HepG2 (cell line): ENCODE results near the gene DRAP1. TPM values are rescaled to one million over a fixed set of nuclear protein-coding genes. Genes with fewer than 3 reads are reported as not detected.
A peak's percentile ranks its signal among the peaks of the same experiment; 100 is the strongest.

Experiments
- ATAC-seq: fragments of 200-7000 bp; cut with Tn5 transposase; 3 replicates; pipeline ENCODE4 v1.9.1; 2020; ENCODE audit warnings: mild to moderate bottlenecking, moderate library complexity
- BruUV-seq: library from RNA; stranded (reverse); fragments of 400-500 nt; replicated peaks from 2 replicates; lab custom pipeline; 2021; lab: Mats Ljungman, UMichigan
- CTCF ChIA-PET: fragments of 300-600 bp; formaldehyde crosslinking; extraction: SDS; loops from one replicate; lab custom pipeline; 2021; ENCODE audit warnings: low total read pairs, inconsistent platforms, low intra/inter-chr PET ratio; lab: Yijun Ruan, JAX
- POLR2A ChIA-PET: fragments of 350-600 bp; sonication (Branson Sonifier 250); formaldehyde crosslinking; loops from one replicate; lab custom pipeline; 2020; ENCODE audit warnings: antibody characterized with exemption, inconsistent platforms; lab: Yijun Ruan, JAX
- DNase-seq: peaks from one replicate; pipeline ENCODE4 v3.0.0-alpha.2; 2015; ENCODE audit warnings: low spot score
- FAIRE-seq: peaks from 3 replicates; lab custom pipeline; 2011; peaks lifted over from hg19 to GRCh38; lab: Jason Lieb, UNC
- H2AFZ ChIP-seq: one replicate; pipeline ENCODE4 v1.6.1; 2011; ENCODE audit warnings: low read length, inconsistent platforms
- H3K27ac ChIP-seq: fragments of 300-600 bp; 3 replicates; pipeline ENCODE4 v1.8.0; 2011; ENCODE audit warnings: mixed run types, mild to moderate bottlenecking, mixed read lengths, low read length, inconsistent platforms; ENCODE audit not compliant: insufficient read depth; ENCODE audit errors: extremely low read length
- H3K27me3 ChIP-seq, 2 experiments: fragments of 200-600 bp in 1 of 2; 2 replicates in 1 of 2; 3 replicates in 1 of 2; pipeline versions ENCODE4 v1.6.0 to v1.8.0; 2011; ENCODE audit warnings: low read length in 2 of 2, mild to moderate bottlenecking in 2 of 2, moderate library complexity in 2 of 2, inconsistent platforms in 1 of 2; ENCODE audit not compliant: insufficient read depth in 2 of 2, control insufficient read depth in 1 of 2
- H3K36me3 ChIP-seq, 2 experiments: fragments of 200-600 bp in 1 of 2; replicated peaks in 1 of 2; 2 replicates in 1 of 2; 3 replicates in 1 of 2; pipeline versions ENCODE4 v1.5.1 to v1.8.0; 2011; ENCODE audit warnings: low read length in 2 of 2, inconsistent platforms in 1 of 2; ENCODE audit not compliant: insufficient read depth in 2 of 2, control insufficient read depth in 1 of 2
- H3K4me1 ChIP-seq: 2 replicates; pipeline ENCODE4 v1.5.1; 2012; ENCODE audit warnings: low read length, inconsistent platforms; ENCODE audit not compliant: insufficient read depth
- H3K4me2 ChIP-seq: 2 replicates; pipeline ENCODE4 v1.6.0; 2011; ENCODE audit warnings: low read depth, low read length, inconsistent platforms
- H3K4me3 ChIP-seq, 3 experiments: fragments of 200-600 bp in 1 of 3; sonication (generic), shearing (Covaris generic) in 1 of 3; replicated peaks in 1 of 3; 2 replicates each; pipeline ENCODE4 v1.5.1; 2011 to 2016; ENCODE audit warnings: low read length in 3 of 3, inconsistent platforms in 2 of 3, low read depth in 2 of 3, mild to moderate bottlenecking in 2 of 3, control low read depth in 1 of 3, mixed read lengths in 1 of 3; ENCODE audit not compliant: insufficient read depth in 1 of 3
- H3K79me2 ChIP-seq: one replicate; pipeline ENCODE4 v1.6.1; 2011; ENCODE audit warnings: low read length, inconsistent platforms; ENCODE audit not compliant: insufficient read depth
- H3K9ac ChIP-seq: 2 replicates; pipeline ENCODE4 v1.6.0; 2011; ENCODE audit warnings: mild to moderate bottlenecking, low read depth, low read length, inconsistent platforms; ENCODE audit not compliant: insufficient read depth
- H3K9me3 ChIP-seq: 2 replicates; pipeline ENCODE4 v1.5.1; 2012; ENCODE audit warnings: mild to moderate bottlenecking, low read length
- H4K20me1 ChIP-seq: 2 replicates; pipeline ENCODE4 v1.6.0; 2011; ENCODE audit warnings: inconsistent platforms, mild to moderate bottlenecking, low read length, moderate library complexity; ENCODE audit not compliant: insufficient read depth
- ZNF687 ChIP-seq: sonication (generic); formaldehyde crosslinking; IDR thresholded peaks from 2 replicates; pipeline ENCODE4 v1.5.1; 2020; ENCODE audit warnings: mild to moderate bottlenecking, missing genetic modification reagents, moderate library complexity
- WGBS: methylation state at CpG from one replicate; pipeline ENCODE4 v1.1.6; 2017; ENCODE audit warnings: low lambda C conversion rate; 5-methylcytosine and 5-hydroxymethylcytosine counted together
- in situ Hi-C: cut with HindIII; loops from 2 replicates; pipeline ENCODE4 v1.10.0; 2017; ENCODE audit warnings: low pct_unique_long_range_greater_than_20kb; ENCODE audit not compliant: extremely low pct_ligation_motif_present
- intact Hi-C: fragments of 100-400 bp; cut with micrococcal nuclease; formaldehyde crosslinking; loops from one replicate; pipeline ENCODE4 v1.10.0; 2022; ENCODE audit not compliant: unreplicated experiment
- polyA plus RNA-seq, 8 experiments: library from polyadenylated mRNA; depleted of rRNA in 3 of 8; stranded (reverse) in 7 of 8; unstranded in 1 of 8; fragments of >200 nt; fragmentation: Illumina TruSeq in 4 of 8; extraction: Trizol in 4 of 8; gene quantifications; 2 replicates each; pipeline versions ENCODE4 v1.2.1 to v1.2.3, GENCODE V29; 2011 to 2016; ENCODE audit warnings: low read depth in 4 of 8, missing spikeins in 1 of 8, mixed read lengths in 1 of 8; ENCODE audit not compliant: insufficient read depth in 1 of 8
- total RNA-seq, 5 experiments: library from RNA; depleted of rRNA; stranded (reverse); fragments of >200 nt; fragmentation: Illumina TruSeq; extraction: Trizol; gene quantifications; 2 replicates each; pipeline ENCODE4 v1.2.3, GENCODE V29; 2016; ENCODE audit warnings: low read depth in 1 of 5
- TF ChIP-seq, protein P1 (sequence below): sonication (generic); formaldehyde crosslinking; IDR thresholded peaks from 2 replicates; pipeline ENCODE4 v1.5.0; 2020; ENCODE audit warnings: mild to moderate bottlenecking, missing genetic modification reagents
- TF ChIP-seq, protein P2 (sequence below): sonication (generic); formaldehyde crosslinking; IDR thresholded peaks from 2 replicates; pipeline ENCODE4; 2020; ENCODE audit warnings: missing genetic modification reagents, mild to moderate bottlenecking, borderline replicate concordance

DRAP1 gene
- total and polyA plus RNA-seq, 2 of the 13 experiments (the other 11 are each of a cell fraction or from before 2014, with no cell fraction given): 46.8 to 52.3 TPM

DNA sequence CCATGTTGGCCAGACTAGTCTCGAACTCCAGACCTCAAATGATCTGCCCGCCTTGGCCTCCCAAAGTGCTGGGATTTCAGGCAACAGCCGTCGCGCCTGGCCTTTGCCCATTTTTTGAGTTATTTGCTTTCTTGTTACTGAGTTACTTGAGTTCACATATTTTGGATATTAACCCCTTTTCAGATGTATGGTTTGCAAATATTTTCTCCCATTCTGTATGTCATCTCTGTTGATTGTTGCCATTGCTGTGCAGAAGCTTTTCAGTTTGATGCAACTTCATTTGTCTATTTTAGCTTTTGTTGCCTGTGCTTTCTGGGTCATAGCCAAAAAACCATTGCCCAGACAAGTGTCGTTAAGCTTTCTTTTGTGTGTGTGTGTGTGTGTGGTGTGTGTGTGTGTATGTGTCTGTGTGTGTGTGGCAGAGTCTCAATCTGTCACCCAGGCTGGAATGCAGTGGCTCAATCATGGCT, 32.9 kb downstream of the DRAP1 start (continued):
- TF ChIP-seq, protein P1, sequence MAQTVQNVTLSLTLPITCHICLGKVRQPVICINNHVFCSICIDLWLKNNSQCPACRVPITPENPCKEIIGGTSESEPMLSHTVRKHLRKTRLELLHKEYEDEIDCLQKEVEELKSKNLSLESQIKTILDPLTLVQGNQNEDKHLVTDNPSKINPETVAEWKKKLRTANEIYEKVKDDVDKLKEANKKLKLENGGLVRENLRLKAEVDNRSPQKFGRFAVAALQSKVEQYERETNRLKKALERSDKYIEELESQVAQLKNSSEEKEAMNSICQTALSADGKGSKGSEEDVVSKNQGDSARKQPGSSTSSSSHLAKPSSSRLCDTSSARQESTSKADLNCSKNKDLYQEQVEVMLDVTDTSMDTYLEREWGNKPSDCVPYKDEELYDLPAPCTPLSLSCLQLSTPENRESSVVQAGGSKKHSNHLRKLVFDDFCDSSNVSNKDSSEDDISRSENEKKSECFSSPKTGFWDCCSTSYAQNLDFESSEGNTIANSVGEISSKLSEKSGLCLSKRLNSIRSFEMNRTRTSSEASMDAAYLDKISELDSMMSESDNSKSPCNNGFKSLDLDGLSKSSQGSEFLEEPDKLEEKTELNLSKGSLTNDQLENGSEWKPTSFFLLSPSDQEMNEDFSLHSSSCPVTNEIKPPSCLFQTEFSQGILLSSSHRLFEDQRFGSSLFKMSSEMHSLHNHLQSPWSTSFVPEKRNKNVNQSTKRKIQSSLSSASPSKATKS (CRISPR knock-in tag): no peak
- TF ChIP-seq, all 625 proteins: peak for 62

- no TSS peak for BruUV-seq
- no peak for DNase-seq
- Histone ChIP-seq H3K4me3 (no peak overlapping the region), H3K4me1 (peaks cover 56% of the 10 kb centered on the region), H3K9me3 (no peaks in the 10 kb centered on the region), H3K36me3 (no peaks in the 10 kb centered on the region), H3K4me2 (no peak overlapping the region), H3K27me3 (no peaks in the 10 kb centered on the region), H3K9ac (no peak overlapping the region), H3K27ac (no peak overlapping the region), H3K79me2 (no peaks in the 10 kb centered on the region), H2AFZ (no peak overlapping the region), H4K20me1 (no peaks in the 10 kb centered on the region)
- CTCF ChIA-PET: no interaction called here
- POLR2A ChIA-PET: interaction anchor here (0.6 to 1.4 kb wide), 2 partner anchors 18 to 38 kb away, joined by 3 read pairs; no protein-coding TSS in a partner anchor
- FAIRE-seq: no peak
- intact Hi-C loops (no loop called here), in situ Hi-C loops (no loop called here)
- ATAC-seq: no peak
- 97% methylated on average over 11 of the region's 20 CpGs for WGBS
- TF ChIP-seq ZNF687: peak; percentile 39; the same call in 1 of the 2 replicates
- TF ChIP-seq, protein P2, sequence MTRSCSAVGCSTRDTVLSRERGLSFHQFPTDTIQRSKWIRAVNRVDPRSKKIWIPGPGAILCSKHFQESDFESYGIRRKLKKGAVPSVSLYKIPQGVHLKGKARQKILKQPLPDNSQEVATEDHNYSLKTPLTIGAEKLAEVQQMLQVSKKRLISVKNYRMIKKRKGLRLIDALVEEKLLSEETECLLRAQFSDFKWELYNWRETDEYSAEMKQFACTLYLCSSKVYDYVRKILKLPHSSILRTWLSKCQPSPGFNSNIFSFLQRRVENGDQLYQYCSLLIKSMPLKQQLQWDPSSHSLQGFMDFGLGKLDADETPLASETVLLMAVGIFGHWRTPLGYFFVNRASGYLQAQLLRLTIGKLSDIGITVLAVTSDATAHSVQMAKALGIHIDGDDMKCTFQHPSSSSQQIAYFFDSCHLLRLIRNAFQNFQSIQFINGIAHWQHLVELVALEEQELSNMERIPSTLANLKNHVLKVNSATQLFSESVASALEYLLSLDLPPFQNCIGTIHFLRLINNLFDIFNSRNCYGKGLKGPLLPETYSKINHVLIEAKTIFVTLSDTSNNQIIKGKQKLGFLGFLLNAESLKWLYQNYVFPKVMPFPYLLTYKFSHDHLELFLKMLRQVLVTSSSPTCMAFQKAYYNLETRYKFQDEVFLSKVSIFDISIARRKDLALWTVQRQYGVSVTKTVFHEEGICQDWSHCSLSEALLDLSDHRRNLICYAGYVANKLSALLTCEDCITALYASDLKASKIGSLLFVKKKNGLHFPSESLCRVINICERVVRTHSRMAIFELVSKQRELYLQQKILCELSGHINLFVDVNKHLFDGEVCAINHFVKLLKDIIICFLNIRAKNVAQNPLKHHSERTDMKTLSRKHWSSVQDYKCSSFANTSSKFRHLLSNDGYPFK (CRISPR knock-in tag): no peak
Observed at GRCh38 chr11:65953471-65953870, 34.2 kb downstream of the DRAP1 start.
